Skeletal muscle tissue (tissue), 4 donors: ENCODE data around the gene DBI. TPM values are rescaled to one million over a fixed set of nuclear protein-coding genes. Genes with fewer than 3 reads are reported as not detected.
"Not testable (repeated sequence)": the region's sequence is repeated elsewhere in the genome, so short reads cannot be mapped to it uniquely, and the experiment has no call there.

Source experiments
- H3K27ac ChIP-seq: one replicate; pipeline ENCODE4 v1.7.0; 2013; ENCODE audit warnings: mild to moderate bottlenecking, low read depth, low read length, inconsistent platforms
- H3K27me3 ChIP-seq, 3 donors: one replicate each; pipeline ENCODE4 v1.7.0; 2013; ENCODE audit warnings: low read length in 3 of 3; ENCODE audit not compliant: control insufficient read depth in 3 of 3, insufficient read depth in 3 of 3
- H3K36me3 ChIP-seq, 3 donors: one replicate each; pipeline ENCODE4 v1.7.0; 2013; ENCODE audit warnings: low read length in 3 of 3; ENCODE audit not compliant: control insufficient read depth in 3 of 3, insufficient read depth in 3 of 3
- H3K4me1 ChIP-seq, 3 donors: one replicate each; pipeline ENCODE4 v1.7.0; 2013; ENCODE audit warnings: low read length in 3 of 3, mild to moderate bottlenecking in 3 of 3; ENCODE audit not compliant: control insufficient read depth in 3 of 3, insufficient read depth in 3 of 3
- H3K4me3 ChIP-seq, 3 donors: one replicate each; pipeline ENCODE4 v1.7.0; 2013; ENCODE audit warnings: low read length in 3 of 3
- H3K9ac ChIP-seq, 3 donors: one replicate each; pipeline ENCODE4 v1.7.0; 2013; ENCODE audit warnings: low read length in 3 of 3, mild to moderate bottlenecking in 3 of 3, moderate library complexity in 2 of 3, low read depth in 1 of 3
- H3K9me3 ChIP-seq, 3 donors: one replicate each; pipeline ENCODE4 v1.7.0; 2013; ENCODE audit warnings: low read length in 3 of 3; ENCODE audit not compliant: control insufficient read depth in 3 of 3
- total RNA-seq: library from RNA; depleted of rRNA; stranded (reverse); fragments of >200 nt; gene quantifications from one replicate; pipeline ENCODE4 v1.2.3, GENCODE V29; 2014
- donor health status: Osteomylitis.

DBI gene
- total RNA-seq, 1 donor from 2014 or later = 76.7 TPM

- no peaks in the 10 kb centered on the region for H3K36me3 ChIP-seq
- peaks cover 8 to 14% (median 10%) of the 10 kb centered on the region in 3 donors for H3K4me1 ChIP-seq
- no peaks in the 10 kb centered on the region for H3K9me3 ChIP-seq
- no peak overlapping the region for H3K4me3 ChIP-seq
- H3K9ac ChIP-seq = no peak overlapping the region
- no peak overlapping the region for H3K27ac ChIP-seq
- H3K27me3 ChIP-seq = no peaks in the 10 kb centered on the region
Observed at GRCh38 chr2:119389615-119390306, 23.0 kb downstream of the DBI start.

GRCh38 chr2:119393971-119394748, 27.4 kb downstream of the DBI start:
- no peak overlapping the region for H3K4me3 ChIP-seq
- H3K27ac ChIP-seq = no peak overlapping the region
- no peaks in the 10 kb centered on the region for H3K27me3 ChIP-seq
- no peaks in the 10 kb centered on the region for H3K36me3 ChIP-seq
- H3K4me1 ChIP-seq = peaks cover 3 to 8% (median 3%) of the 10 kb centered on the region in 3 donors
- H3K9me3 ChIP-seq = no peaks in the 10 kb centered on the region
- no peak overlapping the region for H3K9ac ChIP-seq

DNA sequence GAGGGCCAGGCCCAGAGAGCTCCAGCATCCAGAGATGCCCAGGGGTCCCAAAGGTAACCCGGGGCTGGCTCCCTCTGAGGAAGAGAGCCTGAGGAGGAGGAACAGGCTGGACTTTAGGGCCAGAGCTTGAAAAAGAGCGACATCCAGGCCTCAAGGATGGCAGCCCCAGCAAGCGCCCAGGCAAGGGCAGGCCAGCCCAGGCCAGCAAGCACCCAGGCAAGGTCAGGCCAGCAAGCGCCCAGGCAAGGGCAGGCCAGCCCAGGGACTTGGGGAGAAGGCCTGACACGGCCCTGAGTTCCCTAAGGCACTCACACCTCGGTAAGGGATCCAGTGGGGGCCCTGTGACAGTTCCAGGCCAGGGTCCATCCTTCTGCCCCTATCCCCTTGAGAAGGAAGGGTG, 30.4 kb downstream of the DBI start:
- no peaks in the 10 kb centered on the region for H3K9me3 ChIP-seq

DNA sequence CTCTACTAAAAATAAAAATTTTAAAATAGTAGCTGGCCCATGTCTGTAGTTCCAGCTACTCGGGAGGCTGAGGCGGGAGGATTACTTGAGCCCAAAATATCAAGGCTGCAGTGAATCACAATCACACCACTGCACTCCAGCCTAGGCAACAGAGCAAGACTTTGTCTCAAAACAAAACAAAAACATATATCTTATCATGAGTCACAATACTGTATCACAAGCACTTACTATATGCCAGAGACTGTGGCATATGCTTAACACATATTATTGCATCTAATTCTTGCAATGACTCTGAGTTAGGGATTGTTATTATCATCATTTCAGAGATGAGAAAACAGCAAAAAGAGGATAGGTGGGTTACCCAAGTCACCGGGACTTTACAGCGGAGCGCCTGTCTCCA, 35.3 kb downstream of the DBI start:
- Histone ChIP-seq H3K9me3 (peaks cover 0 to 3% (median 0%) of the 10 kb centered on the region in 3 donors), H3K4me3 (no peak overlapping the region), H3K4me1 (no peaks in the 10 kb centered on the region), H3K9ac (no peak overlapping the region), H3K36me3 (no peaks in the 10 kb centered on the region), H3K27me3 (peaks cover 0 to 3% (median 2%) of the 10 kb centered on the region in 3 donors), H3K27ac (no peak overlapping the region)

More for the DNA sequence above, 30.4 kb downstream of the DBI start:
- Histone ChIP-seq H3K4me3 (no peak overlapping the region), H3K27me3 (no peaks in the 10 kb centered on the region), H3K36me3 (no peaks in the 10 kb centered on the region), H3K4me1 (no peaks in the 10 kb centered on the region), H3K9ac (no peak overlapping the region), H3K27ac (no peak overlapping the region)

DNA sequence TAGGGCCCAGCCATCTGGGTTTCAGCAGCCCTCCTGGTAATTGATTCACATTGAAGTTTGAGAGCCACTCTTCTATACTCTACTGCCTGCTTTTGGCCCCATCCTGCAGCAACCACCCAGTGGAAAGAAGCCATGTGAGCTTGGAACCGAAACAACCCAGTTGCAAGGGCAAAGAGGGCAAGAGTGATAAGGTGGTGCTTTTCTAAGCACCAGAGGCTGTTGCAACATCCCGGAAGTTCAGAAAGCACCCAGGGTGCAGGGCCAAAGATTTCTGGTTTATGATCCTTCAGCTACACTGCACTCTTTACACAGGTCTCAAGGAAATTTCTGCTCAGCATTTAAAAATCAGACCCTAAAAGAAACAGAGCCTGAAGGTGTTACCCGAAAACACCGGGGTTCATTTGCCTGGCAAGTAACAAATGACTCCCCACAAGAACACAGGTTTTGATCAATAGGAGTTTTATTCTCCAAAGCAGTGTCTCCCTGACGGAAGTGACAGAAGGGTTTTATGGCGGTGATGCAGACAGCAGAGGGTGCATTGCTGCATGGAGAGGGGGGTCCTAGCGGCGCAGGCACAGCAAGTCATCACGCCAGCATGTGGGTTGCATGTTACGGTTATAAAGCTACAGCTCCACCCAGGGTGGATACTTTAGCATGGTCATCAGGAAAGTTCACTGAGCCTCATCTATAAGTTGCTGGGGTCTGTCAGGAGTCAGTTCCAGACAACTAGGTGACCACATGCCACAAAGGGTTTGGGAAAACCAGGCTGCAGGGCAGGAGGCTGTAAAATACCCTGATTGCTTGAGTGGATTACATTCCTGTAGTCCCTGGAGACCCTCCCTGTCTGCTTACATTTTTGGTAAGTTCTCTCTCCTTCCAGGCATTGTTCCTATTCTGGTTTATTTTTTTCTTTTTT, 36.1 kb downstream of the DBI start:
- H3K27me3 ChIP-seq = peaks cover 0 to 3% (median 2%) of the 10 kb centered on the region in 3 donors
- H3K27ac ChIP-seq = no peak overlapping the region
- peaks cover 0 to 3% (median 0%) of the 10 kb centered on the region in 3 donors for H3K9me3 ChIP-seq
- no peaks in the 10 kb centered on the region for H3K4me1 ChIP-seq
- H3K36me3 ChIP-seq = no peaks in the 10 kb centered on the region
- H3K9ac ChIP-seq = no peak overlapping the region
- no peak overlapping the region for H3K4me3 ChIP-seq

DNA sequence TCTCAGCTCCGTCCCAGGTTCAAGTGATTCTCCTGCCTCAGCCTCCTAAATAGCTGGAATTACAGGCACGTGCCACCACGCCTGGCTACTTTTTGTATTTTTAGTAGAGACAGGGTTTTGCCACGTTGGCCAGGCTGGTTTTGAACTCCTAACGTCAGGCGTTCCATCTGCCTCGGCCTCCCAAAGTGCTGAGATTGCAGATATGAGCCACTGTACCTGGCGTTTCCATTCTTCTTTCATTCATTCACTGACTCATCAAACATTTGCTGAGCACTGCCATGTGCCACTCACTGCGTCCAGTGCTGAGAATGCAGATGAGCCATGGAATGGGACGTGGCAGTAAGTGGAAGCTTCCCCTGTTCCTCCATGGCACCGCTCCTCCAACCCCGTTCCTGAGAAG, 36.8 kb downstream of the DBI start:
- not testable (repeated sequence) for H3K27me3 ChIP-seq, H3K4me1 ChIP-seq, H3K27ac ChIP-seq, H3K9me3 ChIP-seq, H3K9ac ChIP-seq, H3K36me3 ChIP-seq, H3K4me3 ChIP-seq

- Histone ChIP-seq H3K9ac (no peak overlapping the region), H3K4me1 (no peaks in the 10 kb centered on the region), H3K9me3 (peaks cover 0 to 3% (median 0%) of the 10 kb centered on the region in 3 donors)
Observed at GRCh38 chr2:119405151-119405550, 38.4 kb downstream of the DBI start.

DNA sequence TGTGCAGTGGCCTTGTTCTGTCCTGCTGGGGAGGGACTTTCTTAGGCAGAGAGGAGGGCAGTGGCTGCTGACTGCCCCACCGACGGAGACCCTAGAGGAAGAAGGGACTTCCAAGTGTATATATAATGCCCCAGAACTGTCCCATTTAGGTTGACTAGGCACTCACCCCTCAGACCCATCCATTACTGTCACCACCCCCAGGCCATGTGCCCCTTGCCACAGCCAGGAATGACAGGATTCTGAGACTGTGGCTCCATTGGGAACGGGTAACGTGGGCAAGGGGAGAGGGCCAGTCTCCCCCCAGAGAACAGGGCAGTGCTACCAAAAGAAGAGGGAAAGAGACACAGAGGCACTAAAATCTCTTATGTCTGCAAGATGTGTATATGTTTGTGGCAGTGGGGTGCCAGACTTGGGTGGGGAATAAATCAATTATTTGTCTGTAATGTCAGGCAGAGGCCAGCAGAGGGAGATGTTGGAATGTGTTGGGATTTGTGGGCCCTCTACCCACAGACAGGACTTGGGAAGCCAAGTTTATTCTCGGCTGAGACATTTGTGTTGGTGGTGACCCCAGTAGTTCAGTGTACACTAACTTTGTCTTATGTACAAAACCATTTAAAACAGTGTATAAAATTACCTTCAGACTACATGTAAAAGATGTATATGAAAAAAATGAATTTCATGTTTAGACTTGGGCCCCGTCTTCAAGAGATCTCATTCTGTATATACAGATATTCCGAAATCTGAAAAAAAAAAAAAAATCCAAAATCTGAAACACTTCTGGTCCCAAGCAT, 40.8 kb downstream of the DBI start:
- Histone ChIP-seq H3K27me3 (peaks cover 0 to 3% (median 2%) of the 10 kb centered on the region in 3 donors), H3K9me3 (peaks cover 0 to 3% (median 0%) of the 10 kb centered on the region in 3 donors), H3K36me3 (no peaks in the 10 kb centered on the region), H3K4me1 (no peaks in the 10 kb centered on the region), H3K27ac (no peak overlapping the region), H3K9ac (no peak overlapping the region), H3K4me3 (no peak overlapping the region)

More at GRCh38 chr2:119405151-119405550, 38.4 kb downstream of the DBI start:
- H3K36me3 ChIP-seq = no peaks in the 10 kb centered on the region
- no peak overlapping the region for H3K27ac ChIP-seq
- no peak overlapping the region for H3K4me3 ChIP-seq
- H3K27me3 ChIP-seq = peaks cover 0 to 3% (median 2%) of the 10 kb centered on the region in 3 donors

- no peaks in the 10 kb centered on the region for H3K36me3 ChIP-seq
- H3K4me1 ChIP-seq = no peaks in the 10 kb centered on the region
- H3K9ac ChIP-seq = no peak overlapping the region
- H3K27ac ChIP-seq = no peak overlapping the region
- H3K9me3 ChIP-seq = peaks cover 0 to 3% (median 0%) of the 10 kb centered on the region in 3 donors
- no peak overlapping the region for H3K4me3 ChIP-seq
- peaks cover 0 to 3% (median 2%) of the 10 kb centered on the region in 3 donors for H3K27me3 ChIP-seq
Observed at GRCh38 chr2:119408221-119408619, 41.4 kb downstream of the DBI start.
